ENCODE data around the gene ACOT9.
"Not testable (repeated sequence)": the region's sequence is repeated elsewhere in the genome, so short reads cannot be mapped to it uniquely, and the experiment has no call there.

Gene ACOT9

GRCh38 chrX:23745786-23746185 is 2.7 kb upstream of the ACOT9 start:
- no peaks in the 10 kb centered on the region for H3K36me3 ChIP-seq (ENCODE audit: control insufficient read depth in 2 of 2, insufficient read depth in 2 of 2, low read length in 2 of 2)
- H3K9me3 ChIP-seq (ENCODE audit: control insufficient read depth in 2 of 2, low read length in 2 of 2) = no peaks in the 10 kb centered on the region
- no peak overlapping the region for H3K27ac ChIP-seq (ENCODE audit: low read depth in 2 of 2, low read length in 2 of 2)
- peaks cover 0 to 5% of the 10 kb centered on the region in 2 donors for H3K4me1 ChIP-seq (ENCODE audit: control insufficient read depth in 2 of 2, insufficient read depth in 2 of 2, low read length in 2 of 2)
- H3K4me3 ChIP-seq (ENCODE audit: low read length in 2 of 2) = no peak overlapping the region
- no peak overlapping the region for H3K9ac ChIP-seq (ENCODE audit: low read depth in 1 of 2, low read length in 2 of 2)
- no peaks in the 10 kb centered on the region for H3K27me3 ChIP-seq (ENCODE audit: control insufficient read depth in 2 of 2, insufficient read depth in 2 of 2, low read length in 2 of 2)

GRCh38 chrX:23743623-23743971 is 521 bp upstream of the ACOT9 start:
- H3K4me3 ChIP-seq (ENCODE audit: low read length in 2 of 2) = peak overlapping the region; percentile 67 to 76
- not testable (repeated sequence) for H3K9me3 ChIP-seq (ENCODE audit: control insufficient read depth in 2 of 2, low read length in 2 of 2); H3K36me3 ChIP-seq (ENCODE audit: control insufficient read depth in 2 of 2, insufficient read depth in 2 of 2, low read length in 2 of 2); H3K9ac ChIP-seq (ENCODE audit: low read depth in 1 of 2, low read length in 2 of 2); H3K27me3 ChIP-seq (ENCODE audit: control insufficient read depth in 2 of 2, insufficient read depth in 2 of 2, low read length in 2 of 2); H3K4me1 ChIP-seq (ENCODE audit: control insufficient read depth in 2 of 2, insufficient read depth in 2 of 2, low read length in 2 of 2)
- peak overlapping the region; percentile 87 to 88 for H3K27ac ChIP-seq (ENCODE audit: low read depth in 2 of 2, low read length in 2 of 2)

- Histone ChIP-seq H3K27ac (ENCODE audit: low read depth in 2 of 2, low read length in 2 of 2) (peak overlapping the region; percentile 87 to 88), H3K4me3 (ENCODE audit: low read length in 2 of 2) (peak overlapping the region; percentile 67 to 76), H3K36me3 (ENCODE audit: control insufficient read depth in 2 of 2, insufficient read depth in 2 of 2, low read length in 2 of 2) (no peaks in the 10 kb centered on the region), H3K9ac (ENCODE audit: low read depth in 1 of 2, low read length in 2 of 2) (peak overlapping the region; percentile 65 to 81), H3K9me3 (ENCODE audit: control insufficient read depth in 2 of 2, low read length in 2 of 2) (no peaks in the 10 kb centered on the region), H3K4me1 (ENCODE audit: control insufficient read depth in 2 of 2, insufficient read depth in 2 of 2, low read length in 2 of 2) (peaks cover 0 to 5% of the 10 kb centered on the region in 2 donors), H3K27me3 (ENCODE audit: control insufficient read depth in 2 of 2, insufficient read depth in 2 of 2, low read length in 2 of 2) (no peaks in the 10 kb centered on the region)
Measured at GRCh38 chrX:23742174-23742696, 841 bp downstream of the ACOT9 start.

GRCh38 chrX:23737413-23737812 is 5.7 kb downstream of the ACOT9 start:
- no peaks in the 10 kb centered on the region for H3K9me3 ChIP-seq (ENCODE audit: control insufficient read depth in 2 of 2, low read length in 2 of 2)
- H3K4me1 ChIP-seq (ENCODE audit: control insufficient read depth in 2 of 2, insufficient read depth in 2 of 2, low read length in 2 of 2) = peaks cover 0 to 5% of the 10 kb centered on the region in 2 donors

GRCh38 chrX:23736030-23736429 is 7.0 kb downstream of the ACOT9 start:
- Histone ChIP-seq H3K36me3 (ENCODE audit: control insufficient read depth in 2 of 2, insufficient read depth in 2 of 2, low read length in 2 of 2) (peaks cover 0 to 4% of the 10 kb centered on the region in 2 donors), H3K9me3 (ENCODE audit: control insufficient read depth in 2 of 2, low read length in 2 of 2) (no peaks in the 10 kb centered on the region), H3K27ac (ENCODE audit: low read depth in 2 of 2, low read length in 2 of 2) (no peak overlapping the region), H3K4me3 (ENCODE audit: low read length in 2 of 2) (no peak overlapping the region), H3K4me1 (ENCODE audit: control insufficient read depth in 2 of 2, insufficient read depth in 2 of 2, low read length in 2 of 2) (no peaks in the 10 kb centered on the region), H3K9ac (ENCODE audit: low read depth in 1 of 2, low read length in 2 of 2) (no peak overlapping the region), H3K27me3 (ENCODE audit: control insufficient read depth in 2 of 2, insufficient read depth in 2 of 2, low read length in 2 of 2) (no peaks in the 10 kb centered on the region)

More at GRCh38 chrX:23737413-23737812, 5.7 kb downstream of the ACOT9 start:
- no peak overlapping the region for H3K9ac ChIP-seq (ENCODE audit: low read depth in 1 of 2, low read length in 2 of 2)
- H3K27ac ChIP-seq (ENCODE audit: low read depth in 2 of 2, low read length in 2 of 2) = no peak overlapping the region
- H3K27me3 ChIP-seq (ENCODE audit: control insufficient read depth in 2 of 2, insufficient read depth in 2 of 2, low read length in 2 of 2) = no peaks in the 10 kb centered on the region
- H3K36me3 ChIP-seq (ENCODE audit: control insufficient read depth in 2 of 2, insufficient read depth in 2 of 2, low read length in 2 of 2) = peaks cover 0 to 4% of the 10 kb centered on the region in 2 donors
- no peak overlapping the region for H3K4me3 ChIP-seq (ENCODE audit: low read length in 2 of 2)

GRCh38 chrX:23732704-23733103 is 10.4 kb downstream of the ACOT9 start:
- no peak overlapping the region for H3K27ac ChIP-seq (ENCODE audit: low read depth in 2 of 2, low read length in 2 of 2)
- H3K9ac ChIP-seq (ENCODE audit: low read depth in 1 of 2, low read length in 2 of 2) = no peak overlapping the region
- H3K4me3 ChIP-seq (ENCODE audit: low read length in 2 of 2) = no peak overlapping the region
- H3K4me1 ChIP-seq (ENCODE audit: control insufficient read depth in 2 of 2, insufficient read depth in 2 of 2, low read length in 2 of 2) = no peaks in the 10 kb centered on the region
- peaks cover 0 to 8% of the 10 kb centered on the region in 2 donors for H3K36me3 ChIP-seq (ENCODE audit: control insufficient read depth in 2 of 2, insufficient read depth in 2 of 2, low read length in 2 of 2)
- H3K9me3 ChIP-seq (ENCODE audit: control insufficient read depth in 2 of 2, low read length in 2 of 2) = no peaks in the 10 kb centered on the region
- no peaks in the 10 kb centered on the region for H3K27me3 ChIP-seq (ENCODE audit: control insufficient read depth in 2 of 2, insufficient read depth in 2 of 2, low read length in 2 of 2)

- Histone ChIP-seq H3K9ac (ENCODE audit: low read depth in 1 of 2, low read length in 2 of 2) (no peak overlapping the region), H3K4me3 (ENCODE audit: low read length in 2 of 2) (no peak overlapping the region), H3K27me3 (ENCODE audit: control insufficient read depth in 2 of 2, insufficient read depth in 2 of 2, low read length in 2 of 2) (no peaks in the 10 kb centered on the region), H3K9me3 (ENCODE audit: control insufficient read depth in 2 of 2, low read length in 2 of 2) (no peaks in the 10 kb centered on the region), H3K36me3 (ENCODE audit: control insufficient read depth in 2 of 2, insufficient read depth in 2 of 2, low read length in 2 of 2) (peaks cover 0 to 8% of the 10 kb centered on the region in 2 donors), H3K4me1 (ENCODE audit: control insufficient read depth in 2 of 2, insufficient read depth in 2 of 2, low read length in 2 of 2) (no peaks in the 10 kb centered on the region), H3K27ac (ENCODE audit: low read depth in 2 of 2, low read length in 2 of 2) (no peak overlapping the region)
Measured at GRCh38 chrX:23731951-23732350, 11.1 kb downstream of the ACOT9 start.

GRCh38 chrX:23729214-23729613 is 13.9 kb downstream of the ACOT9 start:
- no peak overlapping the region for H3K9ac ChIP-seq (ENCODE audit: low read depth in 1 of 2, low read length in 2 of 2)
- H3K9me3 ChIP-seq (ENCODE audit: control insufficient read depth in 2 of 2, low read length in 2 of 2) = no peaks in the 10 kb centered on the region
- no peak overlapping the region for H3K4me3 ChIP-seq (ENCODE audit: low read length in 2 of 2)
- H3K4me1 ChIP-seq (ENCODE audit: control insufficient read depth in 2 of 2, insufficient read depth in 2 of 2, low read length in 2 of 2) = no peaks in the 10 kb centered on the region
- H3K36me3 ChIP-seq (ENCODE audit: control insufficient read depth in 2 of 2, insufficient read depth in 2 of 2, low read length in 2 of 2) = peaks cover 0 to 8% of the 10 kb centered on the region in 2 donors
- no peaks in the 10 kb centered on the region for H3K27me3 ChIP-seq (ENCODE audit: control insufficient read depth in 2 of 2, insufficient read depth in 2 of 2, low read length in 2 of 2)
- H3K27ac ChIP-seq (ENCODE audit: low read depth in 2 of 2, low read length in 2 of 2) = no peak overlapping the region

- Histone ChIP-seq H3K27me3 (ENCODE audit: control insufficient read depth in 2 of 2, insufficient read depth in 2 of 2, low read length in 2 of 2) (no peaks in the 10 kb centered on the region), H3K36me3 (ENCODE audit: control insufficient read depth in 2 of 2, insufficient read depth in 2 of 2, low read length in 2 of 2) (peaks cover 0 to 4% of the 10 kb centered on the region in 2 donors), H3K9me3 (ENCODE audit: control insufficient read depth in 2 of 2, low read length in 2 of 2) (no peaks in the 10 kb centered on the region), H3K27ac (ENCODE audit: low read depth in 2 of 2, low read length in 2 of 2) (no peak overlapping the region), H3K9ac (ENCODE audit: low read depth in 1 of 2, low read length in 2 of 2) (no peak overlapping the region), H3K4me3 (ENCODE audit: low read length in 2 of 2) (no peak overlapping the region), H3K4me1 (ENCODE audit: control insufficient read depth in 2 of 2, insufficient read depth in 2 of 2, low read length in 2 of 2) (no peaks in the 10 kb centered on the region)
Measured at GRCh38 chrX:23727206-23727605, 15.9 kb downstream of the ACOT9 start.

GRCh38 chrX:23726191-23726590 is 16.9 kb downstream of the ACOT9 start:
- no peaks in the 10 kb centered on the region for H3K9me3 ChIP-seq (ENCODE audit: control insufficient read depth in 2 of 2, low read length in 2 of 2)
- H3K36me3 ChIP-seq (ENCODE audit: control insufficient read depth in 2 of 2, insufficient read depth in 2 of 2, low read length in 2 of 2) = peaks cover 0 to 8% of the 10 kb centered on the region in 2 donors
- no peak overlapping the region for H3K4me3 ChIP-seq (ENCODE audit: low read length in 2 of 2)
- H3K9ac ChIP-seq (ENCODE audit: low read depth in 1 of 2, low read length in 2 of 2) = no peak overlapping the region
- H3K4me1 ChIP-seq (ENCODE audit: control insufficient read depth in 2 of 2, insufficient read depth in 2 of 2, low read length in 2 of 2) = no peaks in the 10 kb centered on the region
- no peak overlapping the region for H3K27ac ChIP-seq (ENCODE audit: low read depth in 2 of 2, low read length in 2 of 2)
- H3K27me3 ChIP-seq (ENCODE audit: control insufficient read depth in 2 of 2, insufficient read depth in 2 of 2, low read length in 2 of 2) = no peaks in the 10 kb centered on the region
